GM21515 (cell line): ENCODE data around the gene STK26.
"Not testable (repeated sequence)": the region's sequence is repeated elsewhere in the genome, so short reads cannot be mapped to it uniquely, and the experiment has no call there.

Experiments
- ATAC-seq: cut with Tn5 transposase; IDR thresholded peaks from one replicate; pipeline ENCODE4 v1.9.1; 2021; ENCODE audit not compliant: unreplicated experiment

STK26 gene

GRCh38 chrX:132034648-132035047 is 11.5 kb downstream of the STK26 start:
- ATAC-seq: peak; percentile 64

- ATAC-seq: no peak
These were observed 14.4 kb downstream of the STK26 start for GRCh38 chrX:132037479-132037993.

GRCh38 chrX:132040066-132040465 is 17.0 kb downstream of the STK26 start:
- ATAC-seq: no peak

GRCh38 chrX:132041015-132041414 is 17.9 kb downstream of the STK26 start:
- ATAC-seq: no peak

GRCh38 chrX:132043977-132044376 is 20.9 kb downstream of the STK26 start:
- no peak for ATAC-seq

GRCh38 chrX:132044953-132045352 is 21.9 kb downstream of the STK26 start:
- ATAC-seq: no peak

- ATAC-seq: no peak
These were observed 22.4 kb downstream of the STK26 start for GRCh38 chrX:132045456-132045855.

GRCh38 chrX:132046533-132046932 is 23.4 kb downstream of the STK26 start:
- no peak for ATAC-seq

GRCh38 chrX:132051778-132052177 is 28.7 kb downstream of the STK26 start:
- ATAC-seq: not testable (repeated sequence)

GRCh38 chrX:132058050-132058449 is 34.9 kb downstream of the STK26 start:
- no peak for ATAC-seq

- ATAC-seq: no peak
These were observed 35.9 kb downstream of the STK26 start for GRCh38 chrX:132058975-132059374.

- no peak for ATAC-seq
These were observed 37.0 kb downstream of the STK26 start for GRCh38 chrX:132059973-132060540.

GRCh38 chrX:132063334-132063733 is 40.2 kb downstream of the STK26 start:
- no peak for ATAC-seq

GRCh38 chrX:132063862-132064261 is 40.8 kb downstream of the STK26 start:
- no peak for ATAC-seq

GRCh38 chrX:132068405-132068804 is 45.3 kb downstream of the STK26 start:
- ATAC-seq: no peak

GRCh38 chrX:132071254-132071653 is 48.2 kb downstream of the STK26 start:
- no peak for ATAC-seq

GRCh38 chrX:132077414-132077813 is 54.3 kb downstream of the STK26 start:
- no peak for ATAC-seq

- ATAC-seq: no peak
These were observed 54.8 kb downstream of the STK26 start for GRCh38 chrX:132077912-132078311.

- no peak for ATAC-seq
These were observed 62.7 kb downstream of the STK26 start for GRCh38 chrX:132085786-132086185.

- ATAC-seq: no peak
These were observed 63.6 kb downstream of the STK26 start for GRCh38 chrX:132086672-132087071.

- ATAC-seq: no peak
These were observed 65.8 kb downstream of the STK26 start for GRCh38 chrX:132088864-132089263.

GRCh38 chrX:132090403-132091159 is 67.5 kb downstream of the STK26 start:
- no peak for ATAC-seq
